Gastrocnemius medialis (tissue), 4 donors: ENCODE measurements around the gene RPS25. TPM values are rescaled to one million over a fixed set of nuclear protein-coding genes. Genes with fewer than 3 reads are reported as not detected.
"Not testable (repeated sequence)": the region's sequence is repeated elsewhere in the genome, so short reads cannot be mapped to it uniquely, and the experiment has no call there.

Source experiments
- ATAC-seq, 2 donors: fragments of 150-250 bp; one replicate each; pipeline ENCODE4 v1.9.1; 2016
- DNase-seq, 2 donors: peaks; one replicate each; pipeline ENCODE4 v3.0.0-alpha.2; 2019
- H3K27ac ChIP-seq, 4 donors: fragments of 200-600 bp; sonication (generic); 1 replicate in 1 of 4; 2 replicates in 3 of 4; pipeline ENCODE4 v1.5.1; 2016 to 2018; ENCODE audit warnings: mild to moderate bottlenecking in 2 of 4, moderate library complexity in 1 of 4
- H3K27me3 ChIP-seq, 3 donors: fragments of 200-600 bp; sonication (generic) in 2 of 3; 1 replicate in 1 of 3; 2 replicates in 2 of 3; pipeline versions ENCODE4 v1.5.1 to v1.6.0; 2016 to 2019; ENCODE audit warnings: mild to moderate bottlenecking in 1 of 3, moderate library complexity in 1 of 3
- H3K36me3 ChIP-seq, 2 donors: fragments of 200-600 bp; sonication (generic) in 1 of 2; one replicate each; pipeline ENCODE4 v1.5.1; 2017 to 2018
- H3K4me1 ChIP-seq, 2 donors: fragments of 200-600 bp; sonication (generic) in 1 of 2; one replicate each; pipeline ENCODE4 v1.5.1; 2016 to 2017; ENCODE audit warnings: mild to moderate bottlenecking in 2 of 2
- H3K4me3 ChIP-seq, 4 donors: fragments of 200-600 bp; sonication (generic) in 3 of 4; 1 replicate in 1 of 4; 2 replicates in 3 of 4; pipeline ENCODE4 v1.5.1; 2016 to 2019; ENCODE audit warnings: mild to moderate bottlenecking in 2 of 4
- H3K9me3 ChIP-seq, 3 donors: fragments of 200-600 bp; sonication (generic) in 2 of 3; 1 replicate in 1 of 3; 2 replicates in 2 of 3; pipeline ENCODE4 v1.5.1; 2016 to 2019
- POLR2A ChIP-seq, 2 donors: fragments of 450-650 bp; IDR thresholded peaks; one replicate each; pipeline ENCODE4 v1.6.1; 2017; ENCODE audit warnings: antibody characterized with exemption in 2 of 2, mild to moderate bottlenecking in 2 of 2, moderate library complexity in 2 of 2
- in situ Hi-C, 4 donors: fragments of 200-750 bp; cut with MboI; loops; one replicate each; pipeline versions ENCODE4 v1.15.0 to v1.8.0; 2017; ENCODE audit warnings: low sequenced_read_pairs in 4 of 4
- intact Hi-C: fragments of 100-400 bp; cut with DNase I; formaldehyde crosslinking; loops from one replicate; pipeline ENCODE4 v1.15.1; 2023; ENCODE audit warnings: low total_unique reads
- total RNA-seq, 4 donors: library from RNA; depleted of rRNA; stranded (reverse); fragments of >200 nt; gene quantifications; one replicate each; pipeline versions ENCODE4 v1.1.0 to v1.2.3, GENCODE V29; 2016
- TF ChIP-seq, protein P1 (sequence below), 5 experiments: fragments of 450-650 bp in 3 of 5; fragments of 200-600 bp in 2 of 5; sonication (generic) in 2 of 5; IDR thresholded peaks in 4 of 5; conservative IDR thresholded peaks in 1 of 5; 1 replicate in 4 of 5; 2 replicates in 1 of 5; pipeline ENCODE4 v1.5.1; 2016 to 2019; ENCODE audit warnings: antibody characterized with exemption in 5 of 5, mild to moderate bottlenecking in 3 of 5, moderate library complexity in 3 of 5

Gene RPS25
- total RNA-seq, 4 donors from 2014 or later, result 1,700 to 2,567 (median 1,849) TPM

DNA sequence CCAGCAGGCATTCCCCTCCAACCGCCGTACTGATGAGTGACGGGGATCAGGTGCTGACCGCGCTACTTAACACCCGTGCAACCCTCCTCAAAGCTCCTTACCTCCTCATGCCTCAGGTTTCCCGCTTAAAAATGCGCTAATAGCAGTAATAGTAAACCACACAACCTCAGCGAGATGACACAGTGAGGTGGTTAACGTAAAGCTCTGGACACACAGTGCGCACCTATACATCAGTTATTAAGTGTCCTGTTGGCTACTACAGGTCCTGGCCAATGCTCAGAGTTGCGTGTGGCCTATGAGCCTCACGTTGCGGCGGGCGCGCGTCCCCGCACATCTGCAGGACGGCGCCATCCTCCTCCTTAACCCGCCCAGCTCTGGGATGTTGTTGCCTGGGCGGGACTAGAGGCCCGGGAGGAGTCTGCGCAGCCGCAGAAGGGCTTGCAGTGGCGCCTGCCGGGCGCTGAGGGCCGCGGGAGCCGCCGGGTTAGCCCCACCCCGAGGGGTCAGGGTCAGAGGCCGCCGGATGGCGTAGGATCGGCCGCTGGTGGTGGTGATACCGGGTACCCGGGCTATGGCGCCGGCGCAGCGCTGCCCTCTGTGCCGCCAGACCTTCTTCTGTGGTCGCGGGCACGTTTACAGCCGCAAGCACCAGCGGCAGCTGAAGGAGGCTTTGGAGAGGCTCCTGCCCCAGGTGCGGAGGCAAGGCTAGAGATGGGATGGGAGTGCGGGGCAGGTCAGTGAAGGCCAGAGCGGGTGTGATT is 20.3 kb downstream of the RPS25 start, which contains the start of gene CENATAC:
Gene CENATAC (plus strand): TSS at position 512 of the 761 bp plus-strand sequence. CDS start 60 bp downstream, at position 572.
- peak; percentile 75 to 91 for TF ChIP-seq POLR2A (IDR thresholded peaks at IDR 0.05)
- TF ChIP-seq, protein P1, sequence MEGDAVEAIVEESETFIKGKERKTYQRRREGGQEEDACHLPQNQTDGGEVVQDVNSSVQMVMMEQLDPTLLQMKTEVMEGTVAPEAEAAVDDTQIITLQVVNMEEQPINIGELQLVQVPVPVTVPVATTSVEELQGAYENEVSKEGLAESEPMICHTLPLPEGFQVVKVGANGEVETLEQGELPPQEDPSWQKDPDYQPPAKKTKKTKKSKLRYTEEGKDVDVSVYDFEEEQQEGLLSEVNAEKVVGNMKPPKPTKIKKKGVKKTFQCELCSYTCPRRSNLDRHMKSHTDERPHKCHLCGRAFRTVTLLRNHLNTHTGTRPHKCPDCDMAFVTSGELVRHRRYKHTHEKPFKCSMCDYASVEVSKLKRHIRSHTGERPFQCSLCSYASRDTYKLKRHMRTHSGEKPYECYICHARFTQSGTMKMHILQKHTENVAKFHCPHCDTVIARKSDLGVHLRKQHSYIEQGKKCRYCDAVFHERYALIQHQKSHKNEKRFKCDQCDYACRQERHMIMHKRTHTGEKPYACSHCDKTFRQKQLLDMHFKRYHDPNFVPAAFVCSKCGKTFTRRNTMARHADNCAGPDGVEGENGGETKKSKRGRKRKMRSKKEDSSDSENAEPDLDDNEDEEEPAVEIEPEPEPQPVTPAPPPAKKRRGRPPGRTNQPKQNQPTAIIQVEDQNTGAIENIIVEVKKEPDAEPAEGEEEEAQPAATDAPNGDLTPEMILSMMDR (IDR thresholded peaks at IDR 0.05 in 4 of 5, conservative IDR thresholded peaks at IDR 0.05 in 1 of 5), result peak in 1 of 5 experiments; percentile 17
- peak within 1 kb of the TSS; percentile 66 to 88 (median 81) for H3K4me3 ChIP-seq
- peak; percentile 92 to 95 for DNase-seq
- intact Hi-C loops, result loop anchor here (1.0 to 2.0 kb wide), 3 partner anchors 20 to 59 kb away; partner anchors contain the start of genes HYOU1, RPS25, SLC37A4 and TRAPPC4
- H3K36me3 ChIP-seq, result peaks cover 0 to 13% of the 10 kb centered on the region in 2 donors
- in situ Hi-C loops, result no loop called here
- peak within 1 kb of the TSS; percentile 79 to 96 (median 85) for H3K27ac ChIP-seq
- peaks cover 24 to 28% of the 10 kb centered on the region in 2 donors for H3K4me1 ChIP-seq
- H3K9me3 ChIP-seq, result no peaks in the 10 kb centered on the region
- ATAC-seq, result peak; percentile 94 to 96
- H3K27me3 ChIP-seq, result no peaks in the 10 kb centered on the region

DNA sequence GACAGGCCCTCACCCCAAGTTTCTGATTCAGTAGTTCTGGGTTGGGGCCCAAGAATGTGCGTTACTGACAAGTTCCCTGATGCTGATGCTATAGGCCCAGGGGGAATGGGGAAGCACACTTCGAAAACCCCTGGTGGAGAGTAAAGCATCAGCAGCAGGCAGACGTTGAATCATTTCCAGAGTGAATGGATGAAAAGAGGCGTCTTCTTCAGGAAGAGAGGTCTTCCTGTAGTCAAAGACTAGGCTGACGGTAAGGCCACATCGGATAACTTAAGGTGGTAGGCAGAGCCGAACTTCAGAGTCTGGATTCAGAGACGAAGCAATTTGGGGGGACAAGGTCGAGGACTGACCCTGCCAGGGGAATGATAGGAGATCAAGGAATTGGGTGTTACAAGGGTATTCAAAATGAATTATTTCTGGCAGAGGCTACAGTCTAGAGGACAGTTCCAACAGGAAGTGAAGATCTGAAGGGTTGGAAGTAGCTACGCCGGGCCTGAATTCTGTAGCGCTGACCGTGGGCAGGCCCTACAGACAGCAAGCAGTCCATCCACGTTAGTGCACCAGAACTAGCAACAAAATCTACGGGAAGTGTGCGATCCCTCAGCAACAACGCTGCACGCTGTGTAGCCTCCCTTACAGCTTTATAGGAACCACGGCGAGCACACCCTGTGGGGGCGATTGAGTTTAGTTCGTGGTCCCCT is 21.1 kb downstream of the RPS25 start:
- in situ Hi-C loops (no loop called here), intact Hi-C loops (loop anchor here (2.0 kb wide), 1 partner anchor 60 kb away; the partner anchor contains the start of gene HYOU1)
- TF ChIP-seq POLR2A (IDR thresholded peaks at IDR 0.05), result no peak
- TF ChIP-seq, protein P1 (IDR thresholded peaks at IDR 0.05 in 4 of 5, conservative IDR thresholded peaks at IDR 0.05 in 1 of 5), result peak in 1 of 5 experiments; percentile 10
- Histone ChIP-seq H3K27me3 (no peaks in the 10 kb centered on the region), H3K4me3 (peak overlapping the region; percentile 66 to 88 (median 81)), H3K27ac (peak overlapping the region; percentile 79 to 96 (median 85)), H3K9me3 (no peaks in the 10 kb centered on the region), H3K4me1 (peaks cover 24 to 28% of the 10 kb centered on the region in 2 donors), H3K36me3 (peaks cover 0 to 13% of the 10 kb centered on the region in 2 donors)
- ATAC-seq, result peak in 1 of 2 donors; percentile 7
- no peak for DNase-seq

DNA sequence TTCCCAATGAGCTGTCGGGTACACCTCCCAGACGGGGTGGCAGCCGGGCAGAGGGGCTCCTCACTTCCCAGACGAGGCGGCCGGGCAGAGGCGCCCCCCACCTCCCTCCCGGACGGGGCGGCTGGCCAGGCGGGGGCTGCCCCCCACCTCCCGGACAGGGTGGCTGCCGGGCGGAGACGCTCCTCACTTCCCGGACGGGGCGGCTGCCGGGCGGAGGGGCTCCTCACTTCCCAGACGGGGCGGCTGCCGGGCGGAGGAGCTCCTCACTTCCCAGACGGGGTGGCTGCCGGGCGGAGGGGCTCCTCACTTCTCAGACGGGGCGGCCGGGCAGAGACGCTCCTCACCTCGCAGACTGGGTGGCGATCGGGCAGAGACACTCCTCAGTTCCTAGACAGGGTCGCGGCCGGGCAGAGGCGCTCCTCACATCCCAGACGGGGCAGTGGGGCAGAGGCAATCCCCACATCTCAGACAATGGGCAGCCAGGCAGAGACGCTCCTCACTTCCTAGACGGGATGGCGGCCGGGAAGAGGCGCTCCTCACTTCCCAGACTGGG is 26.6 kb downstream of the RPS25 start:
- H3K27ac ChIP-seq, ATAC-seq, H3K9me3 ChIP-seq, H3K27me3 ChIP-seq, H3K4me3 ChIP-seq, H3K4me1 ChIP-seq, DNase-seq, intact Hi-C loops, in situ Hi-C loops, H3K36me3 ChIP-seq: not testable (repeated sequence)

DNA sequence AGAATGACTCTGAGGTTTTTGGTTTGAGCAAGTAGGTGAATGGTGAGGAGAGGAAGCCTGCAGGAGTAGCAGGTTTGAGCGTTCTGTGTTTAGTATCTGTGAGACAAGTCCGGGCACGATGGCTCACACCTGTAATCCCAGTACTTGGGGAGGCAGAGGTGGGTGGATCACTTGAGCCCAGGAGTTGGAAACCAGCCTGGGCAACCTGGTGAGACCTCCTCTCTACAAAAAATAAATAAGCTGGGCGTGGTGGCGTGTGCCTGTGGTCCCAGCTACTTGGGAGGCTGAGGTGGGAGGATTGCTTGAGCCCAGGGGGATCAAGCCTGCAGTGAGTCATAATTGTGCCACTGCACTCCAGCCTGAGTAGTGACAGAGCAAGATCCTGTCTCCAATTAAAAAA is 29.9 kb downstream of the RPS25 start:
- in situ Hi-C loops, result no loop called here

More for the DNA sequence above, 29.9 kb downstream of the RPS25 start:
- TF ChIP-seq POLR2A (IDR thresholded peaks at IDR 0.05), result no peak
- TF ChIP-seq, protein P1 (IDR thresholded peaks at IDR 0.05 in 4 of 5, conservative IDR thresholded peaks at IDR 0.05 in 1 of 5), result no peak
- no peak for DNase-seq
- H3K27me3 ChIP-seq, result no peaks in the 10 kb centered on the region
- no peak overlapping the region for H3K27ac ChIP-seq
- H3K4me3 ChIP-seq, result no peak overlapping the region
- H3K36me3 ChIP-seq, result no peaks in the 10 kb centered on the region
- no peak for ATAC-seq
- H3K4me1 ChIP-seq, result peaks cover 5 to 9% of the 10 kb centered on the region in 2 donors
- no peaks in the 10 kb centered on the region for H3K9me3 ChIP-seq
- intact Hi-C loops, result no loop called here
